ENCODE results near the gene DHX34. TPM values are rescaled to one million over a fixed set of nuclear protein-coding genes. Genes with fewer than 3 reads are reported as not detected.

Gene DHX34
- total and polyA plus RNA-seq, 2 donors (not counting 1 experiment from before 2014, with no cell fraction given): 2.6 to 8.3 TPM

DNA sequence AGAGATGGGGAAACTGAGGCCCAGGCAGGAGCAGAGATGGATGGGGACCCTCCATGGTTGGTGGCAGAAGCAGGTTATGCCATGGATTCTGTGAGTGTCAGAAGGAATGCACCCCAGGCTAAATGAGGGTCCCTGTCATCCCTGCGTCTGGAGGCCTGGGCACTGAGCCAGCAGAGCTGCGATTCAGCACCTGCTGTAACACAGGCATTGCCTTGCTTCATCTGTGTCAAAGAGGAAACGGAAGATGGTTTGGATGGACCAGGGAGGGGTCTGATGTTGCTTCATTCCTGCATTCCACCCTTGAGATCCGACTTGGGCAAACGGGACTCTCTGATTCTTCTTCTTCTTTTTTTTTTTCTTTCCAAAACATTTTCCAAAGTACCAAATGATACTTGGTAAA is 38.3 kb upstream of the DHX34 start:
- Histone ChIP-seq H3K27me3 (ENCODE audit: control insufficient read depth, insufficient read depth, low read length) (no peaks in the 10 kb centered on the region), H2AFZ (ENCODE audit: low read length) (no peak overlapping the region), H4K20me1 (ENCODE audit: control insufficient read depth, extremely low read depth, insufficient read depth, low read length) (no peaks in the 10 kb centered on the region), H3K4me1 (ENCODE audit: control insufficient read depth, extremely low read depth, insufficient read depth, low read length) (peaks cover 2% of the 10 kb centered on the region), H3K9me3 (ENCODE audit: control insufficient read depth, insufficient read depth, low read depth, low read length) (no peaks in the 10 kb centered on the region), H3K4me3 (replicated peaks in 1 of 4; ENCODE audit: control extremely low read depth in 1 of 4, insufficient read depth in 1 of 4, low read depth in 3 of 4, low read length in 4 of 4) (no peak overlapping the region), H3K79me2 (ENCODE audit: control insufficient read depth, insufficient read depth, low read length) (no peaks in the 10 kb centered on the region), H3K36me3 (ENCODE audit: control insufficient read depth, insufficient read depth, low read length) (no peaks in the 10 kb centered on the region), H3K27ac (ENCODE audit: insufficient read depth, low read length) (no peak overlapping the region), H3K4me2 (ENCODE audit: extremely low read depth, insufficient read depth, low read length) (no peak overlapping the region), H3K9ac (ENCODE audit: insufficient read depth, low read length) (no peak overlapping the region)
- peak in 1 of 2 donors; percentile 52 for DNase-seq (ENCODE audit: low read depth in 2 of 2)
- TF ChIP-seq, protein P1, sequence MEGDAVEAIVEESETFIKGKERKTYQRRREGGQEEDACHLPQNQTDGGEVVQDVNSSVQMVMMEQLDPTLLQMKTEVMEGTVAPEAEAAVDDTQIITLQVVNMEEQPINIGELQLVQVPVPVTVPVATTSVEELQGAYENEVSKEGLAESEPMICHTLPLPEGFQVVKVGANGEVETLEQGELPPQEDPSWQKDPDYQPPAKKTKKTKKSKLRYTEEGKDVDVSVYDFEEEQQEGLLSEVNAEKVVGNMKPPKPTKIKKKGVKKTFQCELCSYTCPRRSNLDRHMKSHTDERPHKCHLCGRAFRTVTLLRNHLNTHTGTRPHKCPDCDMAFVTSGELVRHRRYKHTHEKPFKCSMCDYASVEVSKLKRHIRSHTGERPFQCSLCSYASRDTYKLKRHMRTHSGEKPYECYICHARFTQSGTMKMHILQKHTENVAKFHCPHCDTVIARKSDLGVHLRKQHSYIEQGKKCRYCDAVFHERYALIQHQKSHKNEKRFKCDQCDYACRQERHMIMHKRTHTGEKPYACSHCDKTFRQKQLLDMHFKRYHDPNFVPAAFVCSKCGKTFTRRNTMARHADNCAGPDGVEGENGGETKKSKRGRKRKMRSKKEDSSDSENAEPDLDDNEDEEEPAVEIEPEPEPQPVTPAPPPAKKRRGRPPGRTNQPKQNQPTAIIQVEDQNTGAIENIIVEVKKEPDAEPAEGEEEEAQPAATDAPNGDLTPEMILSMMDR (conservative IDR thresholded peaks at IDR 0.05 in 1 of 2, IDR thresholded peaks at IDR 0.05 in 1 of 2; ENCODE audit: low read depth in 1 of 2, low read length in 2 of 2): no peak
- no peak for TF ChIP-seq EZH2 (IDR thresholded peaks at IDR 0.05; ENCODE audit: low read length, missing control alignments)

DNA sequence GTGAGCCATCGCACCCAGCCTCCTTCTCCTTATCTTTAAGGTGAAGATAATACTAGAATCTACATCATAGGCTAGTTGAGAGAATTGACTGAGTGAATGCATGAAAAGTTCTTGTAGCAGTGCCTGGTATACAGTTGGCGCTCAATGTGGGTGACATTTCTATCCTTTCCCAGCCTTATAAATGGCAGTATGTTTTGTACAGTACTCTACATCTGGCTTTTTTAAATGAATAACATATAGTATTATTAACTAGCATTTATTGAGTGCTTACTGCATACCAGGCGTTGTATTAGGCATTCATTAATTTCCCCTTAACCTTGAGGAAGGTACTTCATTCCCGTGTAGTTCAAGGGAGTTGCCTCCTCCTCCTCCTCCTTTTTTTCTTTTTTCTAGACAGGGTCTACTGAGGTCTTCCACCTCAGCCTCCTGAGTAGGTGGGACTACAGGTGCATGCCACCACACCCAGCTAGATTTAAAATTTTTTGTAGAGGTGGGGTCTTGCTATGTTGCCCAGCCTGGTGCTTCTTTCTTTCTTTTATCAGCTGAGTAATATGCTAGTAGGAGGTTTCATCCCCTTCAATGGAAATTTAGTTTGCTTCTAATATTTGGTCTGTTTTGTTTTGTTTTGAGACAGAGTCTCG is 36.6 kb upstream of the DHX34 start:
- H3K27me3 ChIP-seq (ENCODE audit: control insufficient read depth, insufficient read depth, low read length): no peaks in the 10 kb centered on the region
- no peak overlapping the region for H3K27ac ChIP-seq (ENCODE audit: insufficient read depth, low read length)
- no peak overlapping the region for H3K4me3 ChIP-seq (replicated peaks in 1 of 4; ENCODE audit: control extremely low read depth in 1 of 4, insufficient read depth in 1 of 4, low read depth in 3 of 4, low read length in 4 of 4)
- no peaks in the 10 kb centered on the region for H4K20me1 ChIP-seq (ENCODE audit: control insufficient read depth, extremely low read depth, insufficient read depth, low read length)
- H3K79me2 ChIP-seq (ENCODE audit: control insufficient read depth, insufficient read depth, low read length): no peaks in the 10 kb centered on the region
- no peaks in the 10 kb centered on the region for H3K9me3 ChIP-seq (ENCODE audit: control insufficient read depth, insufficient read depth, low read depth, low read length)
- no peak overlapping the region for H2AFZ ChIP-seq (ENCODE audit: low read length)
- no peak for DNase-seq (ENCODE audit: low read depth in 2 of 2)
- no peak overlapping the region for H3K9ac ChIP-seq (ENCODE audit: insufficient read depth, low read length)
- TF ChIP-seq, protein P1 (conservative IDR thresholded peaks at IDR 0.05 in 1 of 2, IDR thresholded peaks at IDR 0.05 in 1 of 2; ENCODE audit: low read depth in 1 of 2, low read length in 2 of 2): no peak
- no peak for TF ChIP-seq EZH2 (IDR thresholded peaks at IDR 0.05; ENCODE audit: low read length, missing control alignments)
- peaks cover 2% of the 10 kb centered on the region for H3K4me1 ChIP-seq (ENCODE audit: control insufficient read depth, extremely low read depth, insufficient read depth, low read length)
- H3K36me3 ChIP-seq (ENCODE audit: control insufficient read depth, insufficient read depth, low read length): no peaks in the 10 kb centered on the region
- no peak overlapping the region for H3K4me2 ChIP-seq (ENCODE audit: extremely low read depth, insufficient read depth, low read length)

DNA sequence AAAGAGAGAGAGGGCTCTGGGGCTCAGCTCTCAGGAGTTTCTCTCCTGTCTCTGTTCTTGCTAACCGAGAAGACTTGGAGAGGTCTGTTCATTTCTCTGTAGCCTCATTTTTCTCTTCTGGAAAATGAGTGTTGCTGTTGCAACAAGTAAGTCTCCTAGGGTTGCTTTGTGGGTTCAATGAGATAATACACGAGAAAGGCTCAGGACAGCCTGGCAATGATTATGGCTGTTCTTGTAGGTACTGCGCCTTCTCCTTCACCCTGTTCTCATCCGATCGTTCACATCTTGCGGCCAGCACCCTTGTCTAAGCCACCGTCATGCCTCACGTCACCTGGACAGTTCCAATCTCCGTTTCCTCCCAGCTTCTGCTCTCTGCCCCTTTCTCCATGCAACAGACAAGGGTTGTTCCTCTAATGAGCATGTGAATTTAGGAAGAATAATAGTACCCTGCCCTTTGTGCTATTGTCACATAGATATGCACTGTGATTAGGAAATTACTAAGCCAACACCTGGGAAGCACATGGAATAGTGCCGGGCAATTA is 35.3 kb upstream of the DHX34 start:
- Histone ChIP-seq H3K27ac (ENCODE audit: insufficient read depth, low read length) (no peak overlapping the region), H3K27me3 (ENCODE audit: control insufficient read depth, insufficient read depth, low read length) (no peaks in the 10 kb centered on the region), H3K4me3 (replicated peaks in 1 of 4; ENCODE audit: control extremely low read depth in 1 of 4, insufficient read depth in 1 of 4, low read depth in 3 of 4, low read length in 4 of 4) (no peak overlapping the region), H2AFZ (ENCODE audit: low read length) (no peak overlapping the region), H3K36me3 (ENCODE audit: control insufficient read depth, insufficient read depth, low read length) (no peaks in the 10 kb centered on the region), H3K9me3 (ENCODE audit: control insufficient read depth, insufficient read depth, low read depth, low read length) (no peaks in the 10 kb centered on the region), H3K4me2 (ENCODE audit: extremely low read depth, insufficient read depth, low read length) (no peak overlapping the region), H4K20me1 (ENCODE audit: control insufficient read depth, extremely low read depth, insufficient read depth, low read length) (no peaks in the 10 kb centered on the region), H3K79me2 (ENCODE audit: control insufficient read depth, insufficient read depth, low read length) (no peaks in the 10 kb centered on the region), H3K9ac (ENCODE audit: insufficient read depth, low read length) (no peak overlapping the region), H3K4me1 (ENCODE audit: control insufficient read depth, extremely low read depth, insufficient read depth, low read length) (peaks cover 2% of the 10 kb centered on the region)
- TF ChIP-seq, protein P1 (conservative IDR thresholded peaks at IDR 0.05 in 1 of 2, IDR thresholded peaks at IDR 0.05 in 1 of 2; ENCODE audit: low read depth in 1 of 2, low read length in 2 of 2): no peak
- no peak for TF ChIP-seq EZH2 (IDR thresholded peaks at IDR 0.05; ENCODE audit: low read length, missing control alignments)
- no peak for DNase-seq (ENCODE audit: low read depth in 2 of 2)

Data from fibroblast of lung (primary cell).